Tibial nerve (tissue), 4 donors: ENCODE measurements around the gene UBE2O. TPM values are rescaled to one million over a fixed set of nuclear protein-coding genes. Genes with fewer than 3 reads are reported as not detected.

ENCODE experiments used
- DNase-seq, 2 donors: peaks; one replicate each; pipeline ENCODE4 v3.0.0-alpha.2; 2019; ENCODE audit warnings: low spot score in 2 of 2
- H3K27ac ChIP-seq, 4 donors: fragments of 200-600 bp; sonication (generic) in 3 of 4; one replicate each; pipeline ENCODE4 v1.5.1; 2017 to 2019; ENCODE audit warnings: mild to moderate bottlenecking in 1 of 4
- H3K27me3 ChIP-seq, 2 donors: fragments of 200-600 bp; sonication (generic) in 1 of 2; one replicate each; pipeline versions ENCODE4 v1.5.1 to v1.6.0; 2017 to 2019
- H3K36me3 ChIP-seq, 3 donors: fragments of 200-600 bp; sonication (generic); one replicate each; pipeline ENCODE4 v1.5.1; 2018 to 2019
- H3K4me1 ChIP-seq, 4 donors: fragments of 200-600 bp; sonication (generic) in 3 of 4; one replicate each; pipeline ENCODE4 v1.5.1; 2017 to 2019
- H3K4me3 ChIP-seq, 4 donors: fragments of 200-600 bp; sonication (generic) in 3 of 4; one replicate each; pipeline ENCODE4 v1.5.1; 2017 to 2019; ENCODE audit warnings: mild to moderate bottlenecking in 1 of 4, moderate library complexity in 1 of 4
- H3K9me3 ChIP-seq, 4 donors: fragments of 200-600 bp; sonication (generic) in 3 of 4; one replicate each; pipeline ENCODE4 v1.5.1; 2017 to 2019
- EP300 ChIP-seq, 2 donors: sonication (generic); formaldehyde crosslinking; IDR thresholded peaks; one replicate each; pipeline ENCODE4 v1.6.1; 2017; ENCODE audit warnings: antibody characterized with exemption in 2 of 2, mild to moderate bottlenecking in 1 of 2
- POLR2A ChIP-seq, 2 donors: fragments of 450-650 bp; IDR thresholded peaks; one replicate each; pipeline ENCODE4 v1.6.1; 2017; ENCODE audit warnings: antibody characterized with exemption in 2 of 2, mild to moderate bottlenecking in 2 of 2, moderate library complexity in 2 of 2
- WGBS, 2 donors: methylation state at CpG; one replicate each; pipeline ENCODE4 v1.1.5; 2018; 5-methylcytosine and 5-hydroxymethylcytosine counted together
- total RNA-seq, 4 donors: library from RNA; depleted of rRNA; stranded (reverse); fragments of >200 nt; gene quantifications; one replicate each; pipeline ENCODE4 v1.1.0, GENCODE V29; 2016
- TF ChIP-seq, protein P1 (sequence below), 5 experiments: fragments of 200-600 bp in 3 of 5; fragments of 450-650 bp in 2 of 5; sonication (generic) in 3 of 5; IDR thresholded peaks; one replicate each; pipeline ENCODE4 v1.5.1; 2016 to 2019; ENCODE audit warnings: antibody characterized with exemption in 5 of 5, mild to moderate bottlenecking in 3 of 5, moderate library complexity in 2 of 5

The UBE2O gene
- total RNA-seq, 4 donors from 2014 or later, result 16.0 to 38.7 (median 20.7) TPM

- peaks cover 0 to 30% (median 0%) of the 10 kb centered on the region in 3 donors for H3K36me3 ChIP-seq
- no peaks in the 10 kb centered on the region for H3K9me3 ChIP-seq
- no peak for TF ChIP-seq POLR2A (IDR thresholded peaks at IDR 0.05)
- TF ChIP-seq EP300 (IDR thresholded peaks at IDR 0.05), result no peak
- TF ChIP-seq, protein P1, sequence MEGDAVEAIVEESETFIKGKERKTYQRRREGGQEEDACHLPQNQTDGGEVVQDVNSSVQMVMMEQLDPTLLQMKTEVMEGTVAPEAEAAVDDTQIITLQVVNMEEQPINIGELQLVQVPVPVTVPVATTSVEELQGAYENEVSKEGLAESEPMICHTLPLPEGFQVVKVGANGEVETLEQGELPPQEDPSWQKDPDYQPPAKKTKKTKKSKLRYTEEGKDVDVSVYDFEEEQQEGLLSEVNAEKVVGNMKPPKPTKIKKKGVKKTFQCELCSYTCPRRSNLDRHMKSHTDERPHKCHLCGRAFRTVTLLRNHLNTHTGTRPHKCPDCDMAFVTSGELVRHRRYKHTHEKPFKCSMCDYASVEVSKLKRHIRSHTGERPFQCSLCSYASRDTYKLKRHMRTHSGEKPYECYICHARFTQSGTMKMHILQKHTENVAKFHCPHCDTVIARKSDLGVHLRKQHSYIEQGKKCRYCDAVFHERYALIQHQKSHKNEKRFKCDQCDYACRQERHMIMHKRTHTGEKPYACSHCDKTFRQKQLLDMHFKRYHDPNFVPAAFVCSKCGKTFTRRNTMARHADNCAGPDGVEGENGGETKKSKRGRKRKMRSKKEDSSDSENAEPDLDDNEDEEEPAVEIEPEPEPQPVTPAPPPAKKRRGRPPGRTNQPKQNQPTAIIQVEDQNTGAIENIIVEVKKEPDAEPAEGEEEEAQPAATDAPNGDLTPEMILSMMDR (IDR thresholded peaks at IDR 0.05), result no peak
- H3K4me1 ChIP-seq, result peaks cover 0 to 69% (median 29%) of the 10 kb centered on the region in 4 donors
- peak overlapping the region; percentile 21 to 95 (median 84) for H3K27ac ChIP-seq
- DNase-seq, result peak in 1 of 2 donors; percentile 36
- WGBS, 2 donors, result 1 to 2% methylated on average over 19 to 73 of the region's 74 CpGs
- no peaks in the 10 kb centered on the region for H3K27me3 ChIP-seq
- H3K4me3 ChIP-seq, result peak overlapping the region; percentile 60 to 93 (median 68)
Measured at GRCh38 chr17:76384987-76385891, 67.7 kb downstream of the UBE2O start.

- peak within 1 kb of the TSS; percentile 60 to 93 (median 68) for H3K4me3 ChIP-seq
- peaks cover 0 to 72% (median 29%) of the 10 kb centered on the region in 4 donors for H3K4me1 ChIP-seq
- TF ChIP-seq, protein P1 (IDR thresholded peaks at IDR 0.05), result peak in 1 of 5 experiments; percentile 6
- TF ChIP-seq POLR2A (IDR thresholded peaks at IDR 0.05), result peak; percentile 40 to 46
- peak in 1 of 2 donors; percentile 58 for TF ChIP-seq EP300 (IDR thresholded peaks at IDR 0.05)
- DNase-seq, result peak; percentile 26 to 42
- no peaks in the 10 kb centered on the region for H3K9me3 ChIP-seq
- H3K36me3 ChIP-seq, result peaks cover 0 to 24% (median 0%) of the 10 kb centered on the region in 3 donors
- H3K27ac ChIP-seq, result peak within 1 kb of the TSS; percentile 21 to 95 (median 84)
- H3K27me3 ChIP-seq, result no peaks in the 10 kb centered on the region
- WGBS, 2 donors, result 0% methylated on average over 45 of the region's 118 CpGs; no CpG with 5 or more reads in 1 of the 2 donors
Measured at GRCh38 chr17:76384222-76384986, 68.5 kb downstream of the UBE2O start, which contains the start of gene SPHK1. TSS of gene SPHK1 (plus strand) at chr17:76384609. CDS start at chr17:76385645, 1,036 bp downstream.

DNA sequence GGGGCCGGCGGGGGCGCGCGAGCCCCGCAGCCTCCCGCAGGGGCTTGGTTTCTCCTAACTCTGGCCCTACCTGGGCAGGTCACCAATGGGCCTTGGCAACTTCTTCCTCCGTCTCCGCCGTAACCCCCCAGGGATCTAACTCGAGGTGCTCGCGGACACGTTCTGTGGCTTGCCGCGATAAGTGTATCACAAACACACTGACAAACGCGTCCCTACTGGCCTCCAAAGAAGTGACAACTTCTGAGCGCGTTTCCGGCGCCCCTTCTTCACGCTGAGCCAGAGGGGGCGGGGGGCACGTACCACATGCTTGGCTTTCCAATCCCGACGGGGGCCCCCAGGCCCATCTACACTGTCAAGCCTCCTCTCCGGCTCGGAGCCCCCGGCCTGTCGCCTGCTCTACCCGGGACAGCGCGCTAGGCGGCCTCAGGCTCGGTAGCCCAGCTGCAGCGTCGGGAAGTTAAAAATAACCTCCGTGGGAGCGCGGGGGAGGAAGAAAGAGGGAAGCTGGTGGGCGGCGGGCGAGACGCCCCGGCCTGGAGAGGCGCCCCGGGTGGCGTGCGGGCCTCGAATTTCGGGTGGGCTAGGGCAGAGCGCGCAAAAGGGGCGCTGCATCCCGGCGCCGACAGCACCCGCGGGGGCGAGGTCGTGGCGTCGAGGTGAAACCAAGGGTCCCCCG, 69.3 kb downstream of the UBE2O start:
- Histone ChIP-seq H3K9me3 (no peaks in the 10 kb centered on the region), H3K27me3 (no peaks in the 10 kb centered on the region), H3K4me1 (peaks cover 0 to 72% (median 29%) of the 10 kb centered on the region in 4 donors), H3K36me3 (peaks cover 0 to 18% (median 0%) of the 10 kb centered on the region in 3 donors), H3K4me3 (peak overlapping the region; percentile 58 to 77 (median 60)), H3K27ac (peak overlapping the region; percentile 21 to 95 (median 84))
- peak; percentile 20 to 24 for DNase-seq
- 0 to 2% methylated on average over 44 to 53 of the region's 65 CpGs for WGBS, 2 donors
- no peak for TF ChIP-seq POLR2A (IDR thresholded peaks at IDR 0.05)
- TF ChIP-seq, protein P1 (IDR thresholded peaks at IDR 0.05), result peak in 4 of 5 experiments; percentile 11 to 59 (median 30)
- no peak for TF ChIP-seq EP300 (IDR thresholded peaks at IDR 0.05)

- H3K4me1 ChIP-seq, result peaks cover 0 to 72% (median 29%) of the 10 kb centered on the region in 4 donors
- H3K36me3 ChIP-seq, result peaks cover 0 to 13% (median 0%) of the 10 kb centered on the region in 3 donors
- no peaks in the 10 kb centered on the region for H3K27me3 ChIP-seq
- H3K9me3 ChIP-seq, result no peaks in the 10 kb centered on the region
- no peak for DNase-seq
- peak in 1 of 2 donors; percentile 30 for TF ChIP-seq EP300 (IDR thresholded peaks at IDR 0.05)
- TF ChIP-seq, protein P1 (IDR thresholded peaks at IDR 0.05), result no peak
- H3K4me3 ChIP-seq, result peak overlapping the region; percentile 58 to 77 (median 60)
- H3K27ac ChIP-seq, result peak overlapping the region; percentile 21 to 95 (median 84)
- WGBS, 2 donors, result 0 to 1% methylated on average over 47 to 66 of the region's 80 CpGs
Measured at GRCh38 chr17:76382803-76383545, 70.0 kb downstream of the UBE2O start.
